ENCODE results near the gene RASA3. TPM values are rescaled to one million over a fixed set of nuclear protein-coding genes. Genes with fewer than 3 reads are reported as not detected.
"Not testable (repeated sequence)": the region's sequence is repeated elsewhere in the genome, so short reads cannot be mapped to it uniquely, and the experiment has no call there.

The RASA3 gene
- polyA plus RNA-seq, 12 donors = 8.9 to 23.0 (median 20.0) TPM; not detected in 1

GRCh38 chr13:114102521-114103288, 29.7 kb downstream of the RASA3 start:
- no peak for DNase-seq

- no peak for DNase-seq
Measured at GRCh38 chr13:114102131-114102520, 30.3 kb downstream of the RASA3 start.

GRCh38 chr13:114101358-114102130, 30.9 kb downstream of the RASA3 start:
- no peak for DNase-seq

- DNase-seq = peak; percentile 77
Measured at GRCh38 chr13:114100446-114101357, 31.7 kb downstream of the RASA3 start.

DNA sequence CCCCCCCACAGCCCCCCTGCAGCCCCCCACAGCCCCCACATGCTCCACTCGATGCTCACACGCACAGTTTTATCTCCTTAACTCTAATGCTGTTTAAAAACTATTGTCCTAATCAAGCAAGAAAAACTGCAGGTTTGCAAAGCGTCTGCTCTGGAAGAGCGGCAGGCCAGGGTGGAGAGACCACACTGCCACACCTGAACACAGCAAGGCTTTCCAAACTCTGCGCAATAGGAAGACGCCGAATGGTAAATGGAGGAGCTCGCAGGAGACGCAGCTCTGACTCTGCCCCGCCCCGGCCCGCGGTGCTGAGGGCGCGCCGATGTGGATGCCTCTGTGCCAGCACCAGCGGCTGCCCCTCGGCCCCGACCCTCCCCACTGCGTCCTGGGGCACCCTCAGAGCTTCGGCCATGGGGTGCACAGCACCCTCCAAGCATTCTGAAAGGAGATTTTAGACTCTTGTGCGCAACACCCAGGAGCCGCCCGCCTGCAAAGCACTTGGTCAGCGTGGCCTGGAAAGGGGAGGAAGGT, 32.4 kb downstream of the RASA3 start:
- no peak for DNase-seq

- DNase-seq = peak; percentile 71
Measured at GRCh38 chr13:114099191-114099590, 33.2 kb downstream of the RASA3 start.

DNA sequence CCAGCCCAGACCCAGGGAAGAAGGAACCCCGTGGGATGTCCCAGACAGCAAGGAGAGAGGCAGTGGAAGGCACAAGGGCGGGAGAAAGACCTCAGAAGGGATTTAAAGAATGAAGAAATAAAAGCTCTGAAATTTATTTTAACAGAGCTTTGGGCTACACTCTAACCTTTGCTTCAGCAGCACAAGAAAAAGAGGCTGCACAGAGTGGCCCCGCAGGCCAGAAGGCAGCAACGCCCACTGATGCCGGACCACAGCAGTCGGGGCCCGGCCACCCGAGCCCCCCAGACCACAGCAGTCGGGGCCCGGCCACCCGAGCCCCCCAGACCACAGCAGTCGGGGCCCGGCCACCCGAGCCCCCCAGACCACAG, 33.8 kb downstream of the RASA3 start:
- DNase-seq = not testable (repeated sequence)

GRCh38 chr13:114097893-114098688, 34.3 kb downstream of the RASA3 start:
- DNase-seq = no peak

DNA sequence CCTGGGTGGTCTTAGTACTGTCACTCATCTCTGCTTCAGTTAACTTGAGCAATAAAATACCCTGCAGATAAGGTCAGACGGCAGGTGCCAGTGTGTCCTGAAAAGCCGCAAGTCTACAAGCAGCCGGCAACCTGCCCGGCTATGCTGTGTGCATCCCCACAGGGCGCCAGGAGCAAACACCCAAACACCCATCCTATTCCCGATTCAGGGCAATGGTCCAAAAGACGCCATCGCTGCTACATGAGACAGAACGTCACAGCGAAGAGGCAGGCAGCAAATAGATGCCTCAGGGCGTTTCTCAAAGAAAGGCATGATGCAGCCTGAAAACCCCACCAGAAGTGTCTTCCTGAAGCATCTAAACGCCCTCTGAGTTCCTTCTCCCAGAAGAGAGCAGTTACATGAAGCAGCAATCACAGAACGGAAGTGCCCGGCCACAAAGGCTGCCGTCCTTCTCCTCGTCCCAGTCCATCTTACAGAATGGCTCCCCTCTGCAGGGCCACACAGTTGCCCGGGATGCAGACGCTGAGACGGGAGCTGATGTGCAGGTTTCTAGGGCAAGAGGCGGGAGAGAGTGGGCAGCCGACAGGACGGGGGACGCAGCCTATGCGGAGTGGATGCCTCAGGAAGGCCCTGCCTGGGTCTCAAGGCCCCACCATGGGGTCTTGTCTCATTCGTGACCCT, 35.1 kb downstream of the RASA3 start:
- DNase-seq = no peak

- no peak for DNase-seq
Measured at GRCh38 chr13:114096811-114097211, 35.6 kb downstream of the RASA3 start.

GRCh38 chr13:114096031-114096485, 36.4 kb downstream of the RASA3 start:
- no peak for DNase-seq

- DNase-seq = no peak
Measured at GRCh38 chr13:114095486-114095885, 36.9 kb downstream of the RASA3 start.

- DNase-seq = no peak
Measured at GRCh38 chr13:114093118-114093517, 39.3 kb downstream of the RASA3 start.

- no peak for DNase-seq
Measured at GRCh38 chr13:114092468-114092867, 40.0 kb downstream of the RASA3 start.

- DNase-seq = no peak
Measured at GRCh38 chr13:114090476-114090875, 41.9 kb downstream of the RASA3 start.

- no peak for DNase-seq
Measured at GRCh38 chr13:114089751-114090400, 42.5 kb downstream of the RASA3 start.

DNA sequence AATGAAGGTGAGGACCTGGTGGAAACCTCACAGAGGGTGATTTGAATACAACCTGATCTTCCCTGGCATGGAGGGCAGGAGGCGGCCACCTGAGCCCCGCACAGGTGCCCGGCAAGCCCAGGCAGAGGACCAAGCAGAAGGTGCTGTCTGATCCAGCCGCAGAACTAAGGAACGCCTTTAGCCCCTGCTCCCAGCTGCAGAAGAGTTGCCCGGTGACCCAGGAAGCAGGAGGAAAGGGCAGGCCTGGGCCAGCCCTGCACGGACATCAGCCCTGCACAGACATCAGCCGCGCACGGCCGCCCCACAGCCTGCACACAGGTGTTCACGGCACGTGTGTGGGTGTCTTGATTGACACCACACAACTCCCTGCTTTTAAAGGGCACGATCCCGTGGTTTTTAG, 43.1 kb downstream of the RASA3 start:
- no peak for DNase-seq

DNA sequence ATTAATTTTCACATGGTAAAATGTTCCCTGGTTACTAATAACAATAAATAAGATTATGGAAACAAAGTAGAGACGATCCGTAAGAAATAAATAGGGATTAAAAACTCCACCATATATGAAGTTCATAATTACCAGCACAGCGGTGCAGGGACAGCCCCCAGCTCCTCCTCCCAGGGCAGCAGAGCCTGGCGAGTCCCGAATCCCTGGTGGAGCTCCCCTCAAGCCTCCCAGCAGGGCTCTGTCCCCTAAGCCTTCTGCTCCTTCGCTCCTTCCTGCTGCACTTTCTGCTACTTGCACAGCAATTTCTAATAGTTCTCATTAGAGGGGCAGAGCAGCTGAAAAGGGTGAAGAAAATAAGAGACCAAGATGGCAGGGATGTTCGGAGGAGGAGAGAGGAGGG, 43.6 kb downstream of the RASA3 start:
- DNase-seq = no peak

GRCh38 chr13:114088234-114088633, 44.2 kb downstream of the RASA3 start:
- no peak for DNase-seq

- no peak for DNase-seq
Measured at GRCh38 chr13:114087430-114087829, 45.0 kb downstream of the RASA3 start.
